Activated CD4-positive, alpha-beta memory T cell treated with anti-CD3 and anti-CD28 coated beads for 36 hours (primary cell): ENCODE results near the gene PGD. TPM values are rescaled to one million over a fixed set of nuclear protein-coding genes. Genes with fewer than 3 reads are reported as not detected.
"Not testable (repeated sequence)": the region's sequence is repeated elsewhere in the genome, so short reads cannot be mapped to it uniquely, and the experiment has no call there.

ENCODE experiments used
- CTCF ChIA-PET: fragments of 350-600 bp; sonication (Branson Sonifier 250); formaldehyde crosslinking; loops from one replicate; lab custom pipeline; 2021; ENCODE audit warnings: antibody characterized with exemption, inconsistent platforms; lab: Charles Lee
- POLR2A ChIA-PET: fragments of 350-600 bp; sonication (Branson Sonifier 250); formaldehyde crosslinking; loops from one replicate; lab custom pipeline; 2021; ENCODE audit warnings: antibody characterized with exemption; lab: Charles Lee
- DNase-seq: peaks from one replicate; pipeline ENCODE4 v3.0.0-alpha.2; 2020
- H3K27ac Mint-ChIP-seq: one replicate; pipeline ENCODE4 v1.8.0; 2021; ENCODE audit warnings: mixed read lengths
- H3K27me3 Mint-ChIP-seq: one replicate; pipeline ENCODE4 v1.8.0; 2021; ENCODE audit warnings: mixed read lengths
- H3K36me3 Mint-ChIP-seq: one replicate; pipeline ENCODE4 v1.8.0; 2021; ENCODE audit warnings: mixed read lengths
- H3K4me1 Mint-ChIP-seq: one replicate; pipeline ENCODE4 v1.8.0; 2021; ENCODE audit warnings: low read depth, mixed read lengths
- H3K4me3 Mint-ChIP-seq: one replicate; pipeline ENCODE4 v1.8.0; 2021; ENCODE audit warnings: mild to moderate bottlenecking, mixed read lengths
- H3K9me3 Mint-ChIP-seq: one replicate; pipeline ENCODE4 v1.8.0; 2021; ENCODE audit warnings: mixed read lengths
- intact Hi-C: fragments of 100-400 bp; cut with micrococcal nuclease; formaldehyde crosslinking; loops from one replicate; pipeline ENCODE4 v1.15.1; 2023
- total RNA-seq, 2 experiments: library from RNA; stranded (reverse); gene quantifications; one replicate each; pipeline ENCODE4 v1.2.3, GENCODE V29; 2021

Gene PGD
- total RNA-seq, 2 experiments from 2014 or later = 94.6 to 96.7 TPM

DNA sequence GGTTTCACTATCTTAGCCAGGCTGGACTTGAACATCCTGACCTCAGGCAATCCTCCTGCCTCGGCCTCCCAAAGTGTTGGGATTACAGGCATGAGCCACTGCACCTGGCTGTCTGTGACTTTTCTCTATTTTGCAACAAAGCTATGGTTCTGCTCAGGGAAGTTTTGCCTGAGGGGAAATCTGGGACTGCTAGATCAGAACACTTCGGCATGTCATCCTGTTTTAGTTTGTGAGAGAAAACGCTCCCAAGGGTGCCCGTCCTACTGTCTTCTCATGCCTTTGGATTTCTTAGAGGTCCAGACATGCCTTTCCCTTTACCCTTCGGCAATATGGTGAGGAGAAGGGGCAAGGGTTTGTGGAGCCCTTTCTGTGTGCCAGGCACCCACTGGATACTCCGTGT is 45.4 kb downstream of the PGD start:
- Mint-ChIP-seq H3K27me3 (no peaks in the 10 kb centered on the region), H3K4me3 (no peak overlapping the region), H3K4me1 (no peaks in the 10 kb centered on the region), H3K36me3 (peaks cover 9% of the 10 kb centered on the region), H3K27ac (no peak overlapping the region), H3K9me3 (no peaks in the 10 kb centered on the region)
- no peak for DNase-seq
- POLR2A ChIA-PET = interaction anchor here (0.5 kb wide), 1 partner anchor 114 kb away, joined by 3 read pairs; no protein-coding TSS in a partner anchor
- intact Hi-C loops = no loop called here
- CTCF ChIA-PET = no interaction called here

DNA sequence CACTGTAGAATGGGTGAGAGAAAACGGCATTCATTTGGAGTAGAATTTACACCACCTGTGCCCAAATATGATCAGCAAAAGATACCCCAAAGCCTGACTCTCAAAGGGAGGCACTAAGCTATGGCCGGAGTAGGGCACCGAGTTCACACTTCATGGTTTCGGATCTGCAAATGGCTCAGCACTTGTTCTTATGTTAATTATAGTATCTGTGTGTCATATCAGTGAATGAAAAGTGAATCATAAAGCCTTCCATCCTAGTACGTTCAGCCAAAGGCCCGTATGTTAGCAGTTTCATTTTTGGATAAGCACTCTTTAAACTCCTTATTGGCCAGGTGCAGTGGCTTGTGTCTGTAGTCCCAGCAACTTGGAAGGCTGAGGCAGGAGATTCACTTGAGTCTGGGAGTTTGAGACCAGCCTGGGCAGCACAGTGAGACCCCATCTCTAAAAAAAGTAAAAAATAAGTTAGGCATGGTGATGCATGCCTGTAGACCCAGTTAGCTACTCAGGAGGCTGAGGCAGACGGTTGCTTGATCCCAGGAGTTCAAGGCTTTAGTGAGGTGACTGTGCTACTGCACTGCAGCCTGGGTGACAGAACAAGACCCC is 46.0 kb downstream of the PGD start:
- H3K36me3 Mint-ChIP-seq = peaks cover 9% of the 10 kb centered on the region
- H3K27me3 Mint-ChIP-seq = no peaks in the 10 kb centered on the region
- H3K9me3 Mint-ChIP-seq = no peaks in the 10 kb centered on the region
- intact Hi-C loops = no loop called here
- CTCF ChIA-PET = interaction anchor here (0.6 to 1.6 kb wide), 2 partner anchors 49 to 137 kb away, joined by 3 to 5 read pairs; no protein-coding TSS in a partner anchor
- DNase-seq = peak; percentile 41
- POLR2A ChIA-PET = interaction anchor here (0.5 to 1.4 kb wide), 2 partner anchors 50 to 115 kb away, joined by 3 to 4 read pairs; no protein-coding TSS in a partner anchor
- no peak overlapping the region for H3K27ac Mint-ChIP-seq
- no peak overlapping the region for H3K4me3 Mint-ChIP-seq
- no peaks in the 10 kb centered on the region for H3K4me1 Mint-ChIP-seq

DNA sequence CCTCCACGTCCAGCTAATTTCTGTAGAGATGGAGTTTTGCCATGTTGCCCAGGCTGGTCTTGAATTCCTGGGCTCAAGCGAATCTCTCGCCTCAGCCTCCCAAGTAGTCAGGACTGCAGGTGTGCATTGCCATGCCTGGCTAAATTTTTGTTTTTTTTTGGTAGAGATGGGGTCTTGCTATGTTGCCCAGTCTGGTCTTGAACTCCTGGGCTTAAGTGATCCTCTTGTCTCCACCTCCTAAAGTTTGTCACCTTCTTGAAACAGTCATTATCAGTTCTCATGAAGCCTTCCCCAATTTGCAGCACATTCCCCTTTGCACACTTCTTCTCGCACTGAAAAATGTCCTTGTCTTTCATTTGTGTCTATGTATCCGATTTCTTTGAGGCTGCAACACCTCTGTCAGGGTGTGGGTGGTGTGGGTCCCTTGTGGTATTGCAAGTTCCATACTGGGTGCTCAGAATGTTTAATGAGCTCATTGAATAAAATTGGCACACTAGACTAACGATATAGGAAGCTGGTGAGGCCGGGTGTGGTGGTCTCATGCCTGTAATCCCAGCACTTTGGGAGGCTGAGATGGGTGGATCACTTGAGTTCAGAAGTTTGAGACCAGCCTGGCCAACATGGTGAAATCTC is 48.0 kb downstream of the PGD start:
- no peak for DNase-seq
- ChIA-PET CTCF (no interaction called here), POLR2A (interaction anchor here (0.6 kb wide), 1 partner anchor 44 kb away, joined by 6 read pairs; no protein-coding TSS in a partner anchor)
- no peaks in the 10 kb centered on the region for H3K4me1 Mint-ChIP-seq
- no peaks in the 10 kb centered on the region for H3K9me3 Mint-ChIP-seq
- H3K4me3 Mint-ChIP-seq = no peak overlapping the region
- no peaks in the 10 kb centered on the region for H3K27me3 Mint-ChIP-seq
- H3K27ac Mint-ChIP-seq = no peak overlapping the region
- intact Hi-C loops = no loop called here
- peaks cover 9% of the 10 kb centered on the region for H3K36me3 Mint-ChIP-seq

DNA sequence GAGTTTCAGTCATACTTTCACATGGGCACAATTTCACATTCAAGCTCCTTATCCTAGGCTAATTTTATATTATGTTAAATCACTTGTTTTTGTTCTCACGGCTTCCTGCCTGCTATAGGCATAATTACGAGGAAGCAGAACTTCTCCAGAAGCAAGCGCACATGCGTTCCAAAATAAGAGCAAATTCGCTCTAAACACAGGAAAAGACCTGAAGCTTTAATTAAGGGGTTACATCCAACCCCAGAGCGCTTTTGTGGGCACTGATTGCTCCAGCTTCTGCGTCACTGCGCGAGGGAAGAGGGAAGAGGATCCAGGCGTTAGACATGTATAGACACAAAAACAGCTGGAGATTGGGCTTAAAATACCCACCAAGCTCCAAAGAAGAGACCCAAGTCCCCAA is 50.9 kb downstream of the PGD start, which contains the start of gene CORT:
Gene CORT (plus strand): TSS at position 281 of the 400 bp plus-strand sequence. CDS start 193 bp downstream, outside the sequence.
- H3K4me3 Mint-ChIP-seq = no peak within 1 kb of the TSS
- H3K36me3 Mint-ChIP-seq = peaks cover 7% of the 10 kb centered on the region
- ChIA-PET CTCF (interaction anchor here (1.2 kb wide), 1 partner anchor 23 kb away, joined by 3 read pairs; the partner anchor contains the start of gene DFFA), POLR2A (no interaction called here)
- no peaks in the 10 kb centered on the region for H3K9me3 Mint-ChIP-seq
- H3K27me3 Mint-ChIP-seq = no peaks in the 10 kb centered on the region
- H3K4me1 Mint-ChIP-seq = no peaks in the 10 kb centered on the region
- DNase-seq = no peak
- intact Hi-C loops = no loop called here
- H3K27ac Mint-ChIP-seq = no peak within 1 kb of the TSS

DNA sequence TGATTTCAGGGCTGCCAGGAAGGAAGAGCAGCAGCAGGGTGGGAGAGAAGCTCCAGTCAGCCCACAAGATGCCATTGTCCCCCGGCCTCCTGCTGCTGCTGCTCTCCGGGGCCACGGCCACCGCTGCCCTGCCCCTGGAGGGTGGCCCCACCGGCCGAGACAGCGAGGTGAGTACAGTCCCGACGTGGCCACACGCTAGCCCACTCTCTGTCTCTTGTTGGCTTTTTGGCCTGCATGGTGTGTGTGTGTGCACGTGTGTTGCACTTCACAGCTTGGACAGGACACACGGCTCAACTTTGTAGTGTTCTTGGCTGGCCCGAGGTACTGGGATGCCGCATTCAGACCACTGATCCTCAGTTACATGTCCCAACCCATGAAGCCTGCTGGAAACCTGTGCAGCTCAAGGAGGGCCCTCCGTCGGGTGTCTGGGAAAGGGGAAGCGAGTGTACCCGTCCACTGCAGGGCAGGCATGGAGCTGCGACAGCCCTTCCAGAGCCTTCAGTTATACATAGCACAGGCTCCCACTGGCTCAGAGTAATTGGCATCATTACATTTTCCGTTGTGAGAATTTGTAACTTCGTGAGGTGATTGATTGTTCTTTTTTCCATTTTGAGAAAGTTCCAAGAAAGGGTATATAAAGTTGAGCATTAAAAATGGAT is 51.4 kb downstream of the PGD start:
- H3K27ac Mint-ChIP-seq = no peak overlapping the region
- no peaks in the 10 kb centered on the region for H3K9me3 Mint-ChIP-seq
- POLR2A ChIA-PET = no interaction called here
- no peaks in the 10 kb centered on the region for H3K27me3 Mint-ChIP-seq
- no peak overlapping the region for H3K4me3 Mint-ChIP-seq
- H3K36me3 Mint-ChIP-seq = peaks cover 7% of the 10 kb centered on the region
- CTCF ChIA-PET = interaction anchor here (0.6 to 1.2 kb wide), 3 partner anchors 22 to 812 kb away, joined by 3 to 7 read pairs (median 3); partner anchors contain the start of genes DFFA and MTOR
- intact Hi-C loops = no loop called here
- no peaks in the 10 kb centered on the region for H3K4me1 Mint-ChIP-seq
- no peak for DNase-seq

DNA sequence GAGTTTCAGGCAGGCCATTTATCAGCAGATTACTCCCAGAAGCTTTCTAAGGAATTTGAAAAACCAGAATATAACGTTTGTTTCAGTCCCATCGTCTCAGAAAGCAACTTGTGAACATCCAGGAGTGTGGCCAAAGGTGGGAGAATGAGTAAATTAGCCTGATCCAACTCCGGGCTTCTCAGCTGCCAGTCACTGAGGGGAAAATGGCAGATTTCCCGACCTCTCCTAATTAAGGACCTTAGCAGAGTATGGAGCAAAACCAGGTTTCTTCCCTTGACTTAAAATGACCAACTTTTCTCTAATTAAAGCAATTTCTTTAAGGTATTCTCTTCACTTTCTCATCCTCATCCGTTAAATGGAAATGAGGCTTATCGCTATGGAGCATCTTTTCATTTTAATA is 52.0 kb downstream of the PGD start:
- no peak overlapping the region for H3K27ac Mint-ChIP-seq

DNA sequence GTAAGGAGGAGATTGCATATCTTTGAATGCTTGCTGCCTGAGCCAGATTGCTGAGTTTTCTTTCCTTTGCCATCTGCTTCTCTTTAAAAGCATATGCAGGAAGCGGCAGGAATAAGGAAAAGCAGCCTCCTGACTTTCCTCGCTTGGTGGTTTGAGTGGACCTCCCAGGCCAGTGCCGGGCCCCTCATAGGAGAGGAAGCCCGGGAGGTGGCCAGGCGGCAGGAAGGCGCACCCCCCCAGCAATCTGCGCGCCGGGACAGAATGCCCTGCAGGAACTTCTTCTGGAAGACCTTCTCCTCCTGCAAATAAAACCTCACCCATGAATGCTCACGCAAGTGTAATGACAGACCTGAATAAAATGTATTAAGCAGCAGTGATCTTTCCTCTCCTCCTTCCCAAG is 52.4 kb downstream of the PGD start:
- H3K27ac Mint-ChIP-seq = no peak overlapping the region
- intact Hi-C loops = no loop called here
- H3K27me3 Mint-ChIP-seq = no peaks in the 10 kb centered on the region
- DNase-seq = no peak
- POLR2A ChIA-PET = no interaction called here
- CTCF ChIA-PET = interaction anchor here (0.6 to 1.5 kb wide), 3 partner anchors 43 to 811 kb away, joined by 3 to 7 read pairs (median 4); partner anchors contain the start of gene MTOR
- peaks cover 10% of the 10 kb centered on the region for H3K36me3 Mint-ChIP-seq
- no peaks in the 10 kb centered on the region for H3K9me3 Mint-ChIP-seq
- no peak overlapping the region for H3K4me3 Mint-ChIP-seq
- H3K4me1 Mint-ChIP-seq = no peaks in the 10 kb centered on the region

More for the DNA sequence above, 52.0 kb downstream of the PGD start:
- POLR2A ChIA-PET = no interaction called here
- intact Hi-C loops = no loop called here
- Mint-ChIP-seq H3K27me3 (no peaks in the 10 kb centered on the region), H3K9me3 (no peaks in the 10 kb centered on the region), H3K36me3 (peaks cover 7% of the 10 kb centered on the region), H3K4me1 (no peaks in the 10 kb centered on the region), H3K4me3 (no peak overlapping the region)
- DNase-seq = no peak
- CTCF ChIA-PET = interaction anchor here (0.6 kb wide), 2 partner anchors 58 to 812 kb away, joined by 3 to 7 read pairs; partner anchors contain the start of gene MTOR

DNA sequence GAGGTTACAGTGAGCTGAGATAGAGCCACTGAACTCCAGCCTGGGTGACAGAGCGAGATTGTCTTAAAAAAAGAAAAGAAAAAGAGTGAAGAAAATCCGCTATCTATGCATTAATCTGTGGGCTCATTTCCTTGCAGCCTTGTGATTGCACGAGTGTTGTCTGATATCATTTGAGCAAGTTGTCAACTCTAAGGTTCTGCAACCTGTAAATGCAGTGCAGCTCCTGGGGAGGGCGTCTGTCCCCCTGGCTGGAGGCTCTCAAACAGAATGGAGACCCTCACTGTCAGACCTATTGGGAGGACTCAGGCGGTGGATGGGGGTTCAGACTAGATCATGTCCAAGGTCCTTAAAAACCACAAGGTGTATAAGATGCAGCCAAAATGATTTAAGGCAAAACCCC is 57.2 kb downstream of the PGD start:
- ChIA-PET CTCF (no interaction called here), POLR2A (no interaction called here)
- Mint-ChIP-seq H3K27me3 (no peaks in the 10 kb centered on the region), H3K4me1 (peaks cover 2% of the 10 kb centered on the region), H3K4me3 (no peak overlapping the region), H3K27ac (no peak overlapping the region), H3K9me3 (no peaks in the 10 kb centered on the region), H3K36me3 (peaks cover 8% of the 10 kb centered on the region)
- no peak for DNase-seq
- intact Hi-C loops = no loop called here

DNA sequence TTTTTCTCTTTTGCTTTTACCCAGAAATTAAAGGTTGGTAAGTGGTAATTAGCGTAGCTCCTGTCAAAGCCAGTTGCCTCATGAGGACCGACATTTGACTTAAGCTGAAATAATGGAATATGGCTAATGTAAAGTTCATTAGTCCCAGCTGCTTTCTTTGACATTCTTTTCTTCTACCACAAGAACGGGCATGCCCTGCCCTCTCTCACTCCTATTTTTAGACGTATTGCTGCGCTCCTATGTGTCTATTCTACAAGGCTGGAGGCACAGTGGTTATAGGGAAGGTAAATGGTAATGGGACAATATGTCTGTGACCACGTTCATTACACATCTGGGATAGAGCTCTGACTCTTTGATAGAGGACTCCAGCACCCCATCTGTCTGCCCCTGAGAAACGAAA is 57.8 kb downstream of the PGD start:
- intact Hi-C loops = no loop called here
- H3K4me3 Mint-ChIP-seq = no peak overlapping the region
- H3K27me3 Mint-ChIP-seq = no peaks in the 10 kb centered on the region
- ChIA-PET POLR2A (no interaction called here), CTCF (no interaction called here)
- H3K27ac Mint-ChIP-seq = no peak overlapping the region
- DNase-seq = no peak
- H3K9me3 Mint-ChIP-seq = no peaks in the 10 kb centered on the region
- H3K4me1 Mint-ChIP-seq = peaks cover 2% of the 10 kb centered on the region
- H3K36me3 Mint-ChIP-seq = peaks cover 14% of the 10 kb centered on the region

DNA sequence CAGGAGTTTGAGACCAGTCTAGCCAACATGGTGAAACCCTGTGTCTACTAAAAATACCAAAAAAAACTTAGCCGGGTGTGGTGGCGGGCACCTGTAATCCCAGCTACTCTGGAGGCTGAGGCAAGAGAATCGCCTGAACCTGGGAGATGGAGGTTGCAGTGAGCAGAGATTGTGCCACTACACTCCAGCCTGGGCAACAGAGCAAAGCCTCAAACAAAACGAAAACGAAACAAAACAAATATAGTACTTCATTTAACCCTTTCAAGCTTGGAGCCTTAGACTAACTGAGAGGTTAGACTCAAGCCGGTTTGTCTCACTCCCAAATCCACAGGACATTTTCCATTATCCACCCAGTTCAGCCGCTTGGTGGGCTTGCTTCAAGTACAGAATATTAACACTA is 58.6 kb downstream of the PGD start:
- DNase-seq, H3K4me3 Mint-ChIP-seq, H3K9me3 Mint-ChIP-seq, H3K27ac Mint-ChIP-seq, H3K27me3 Mint-ChIP-seq, POLR2A ChIA-PET, intact Hi-C loops, H3K4me1 Mint-ChIP-seq: not testable (repeated sequence)
- H3K36me3 Mint-ChIP-seq = peaks cover 18% of the 10 kb centered on the region
- CTCF ChIA-PET = interaction anchor here (1.0 kb wide), 1 partner anchor 37 kb away, joined by 3 read pairs; no protein-coding TSS in a partner anchor

DNA sequence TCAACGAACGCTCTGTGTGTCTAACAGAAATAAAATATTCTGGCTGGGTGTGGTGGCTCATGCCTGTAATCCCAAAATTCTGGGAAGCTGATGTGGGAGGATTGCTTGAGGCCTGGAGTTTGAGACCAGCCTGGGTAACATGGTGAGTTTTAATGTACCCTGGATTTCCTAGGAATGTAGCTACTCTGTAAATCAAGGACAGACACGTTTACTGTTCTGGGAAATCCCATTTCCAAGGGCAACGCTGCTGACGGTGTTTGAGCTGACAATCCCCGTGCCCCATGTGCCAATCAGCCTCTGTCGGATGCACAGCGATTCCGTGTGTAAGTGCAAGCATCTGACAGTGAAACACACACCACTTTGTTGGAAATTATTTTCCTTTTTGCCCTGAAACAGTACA is 59.0 kb downstream of the PGD start:
- Mint-ChIP-seq H3K27ac (no peak overlapping the region), H3K9me3 (no peaks in the 10 kb centered on the region), H3K27me3 (no peaks in the 10 kb centered on the region), H3K36me3 (peaks cover 21% of the 10 kb centered on the region), H3K4me3 (no peak overlapping the region), H3K4me1 (peaks cover 2% of the 10 kb centered on the region)
- intact Hi-C loops = no loop called here
- ChIA-PET POLR2A (no interaction called here), CTCF (interaction anchor here (1.0 kb wide), 1 partner anchor 37 kb away, joined by 3 read pairs; no protein-coding TSS in a partner anchor)
- no peak for DNase-seq

DNA sequence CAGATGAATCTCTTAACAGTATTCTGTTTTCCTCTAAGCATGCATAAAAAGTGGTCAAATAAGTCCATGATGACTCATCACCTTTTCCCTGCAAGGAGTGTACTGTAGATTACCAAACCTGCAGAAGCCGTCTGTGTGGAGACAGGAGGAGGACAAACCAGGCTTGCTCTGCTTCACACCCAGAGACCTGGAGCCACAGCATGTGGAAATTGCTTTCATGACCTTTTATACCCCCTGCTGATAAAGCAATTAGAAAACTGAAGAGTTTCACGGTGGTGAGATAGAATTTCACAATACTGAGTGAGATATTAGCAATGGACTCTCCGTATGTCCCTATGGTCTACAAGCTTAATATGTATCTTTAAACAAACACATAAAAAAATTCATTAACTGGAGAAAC is 60.3 kb downstream of the PGD start:
- DNase-seq = no peak
- Mint-ChIP-seq H3K36me3 (peaks cover 28% of the 10 kb centered on the region), H3K27me3 (no peaks in the 10 kb centered on the region), H3K9me3 (no peaks in the 10 kb centered on the region), H3K4me1 (peaks cover 2% of the 10 kb centered on the region), H3K4me3 (no peak overlapping the region), H3K27ac (no peak overlapping the region)
- ChIA-PET CTCF (no interaction called here), POLR2A (no interaction called here)
- intact Hi-C loops = no loop called here
